ENCODE results near the gene MYO5B. TPM values are rescaled to one million over a fixed set of nuclear protein-coding genes. Genes with fewer than 3 reads are reported as not detected.

The MYO5B gene
- total RNA-seq, 4 donors from 2014 or later: 53.1 to 74.8 (median 55.2) TPM

GRCh38 chr18:50218432-50219197 is 23.7 kb upstream of the MYO5B start:
- intact Hi-C loops (cut with DNase I; ENCODE audit: low total_unique reads): no loop called here
- no peak for TF ChIP-seq POLR2A (IDR thresholded peaks at IDR 0.05)
- TF ChIP-seq CTCF (IDR thresholded peaks at IDR 0.05): no peak
- no peak overlapping the region for H3K4me3 ChIP-seq (ENCODE audit: low read depth, poor library complexity, severe bottlenecking)
- DNase-seq (ENCODE audit: low spot score in 2 of 2): peak in 1 of 2 donors; percentile 25
- WGBS, 2 donors: 53 to 61% methylated on average over 7 of the region's 7 CpGs

- no peak for DNase-seq (ENCODE audit: low spot score in 2 of 2)
- H3K4me3 ChIP-seq (ENCODE audit: low read depth, poor library complexity, severe bottlenecking): no peak overlapping the region
- WGBS, 2 donors: 89 to 91% methylated on average over 4 of the region's 4 CpGs
- TF ChIP-seq POLR2A (IDR thresholded peaks at IDR 0.05) (no peak), CTCF (IDR thresholded peaks at IDR 0.05) (no peak)
- intact Hi-C loops (cut with DNase I; ENCODE audit: low total_unique reads): no loop called here
Measured at GRCh38 chr18:50209311-50209710, 14.4 kb upstream of the MYO5B start.

GRCh38 chr18:50207722-50208121 is 12.8 kb upstream of the MYO5B start:
- intact Hi-C loops (cut with DNase I; ENCODE audit: low total_unique reads): no loop called here
- H3K4me3 ChIP-seq (ENCODE audit: low read depth, poor library complexity, severe bottlenecking): no peak overlapping the region
- DNase-seq (ENCODE audit: low spot score in 2 of 2): no peak
- 28 to 30% methylated on average over 1 of the region's 1 CpG for WGBS, 2 donors
- TF ChIP-seq POLR2A (IDR thresholded peaks at IDR 0.05): no peak
- no peak for TF ChIP-seq CTCF (IDR thresholded peaks at IDR 0.05)

GRCh38 chr18:50203801-50204604 is 9.1 kb upstream of the MYO5B start:
- TF ChIP-seq CTCF (IDR thresholded peaks at IDR 0.05) (no peak), POLR2A (IDR thresholded peaks at IDR 0.05) (no peak)
- intact Hi-C loops (cut with DNase I; ENCODE audit: low total_unique reads): no loop called here
- H3K4me3 ChIP-seq (ENCODE audit: low read depth, poor library complexity, severe bottlenecking): no peak overlapping the region
- no peak for DNase-seq (ENCODE audit: low spot score in 2 of 2)
- 20 to 24% methylated on average over 24 of the region's 24 CpGs for WGBS, 2 donors

- 69 to 75% methylated on average over 1 of the region's 1 CpG for WGBS, 2 donors
- intact Hi-C loops (cut with DNase I; ENCODE audit: low total_unique reads): no loop called here
- DNase-seq (ENCODE audit: low spot score in 2 of 2): no peak
- H3K4me3 ChIP-seq (ENCODE audit: low read depth, poor library complexity, severe bottlenecking): no peak overlapping the region
- no peak for TF ChIP-seq POLR2A (IDR thresholded peaks at IDR 0.05)
- no peak for TF ChIP-seq CTCF (IDR thresholded peaks at IDR 0.05)
Measured at GRCh38 chr18:50201476-50202018, 6.6 kb upstream of the MYO5B start.

Data from lower leg skin (tissue), 4 donors.